Stimulated activated CD4-positive, alpha-beta T cell treated with anti-CD3 and anti-CD28 coated beads, Interleukin-12 subunit alpha, Interleukin-12 subunit beta, amount 100 ng/mL, for 4 hours (primary cell): Measurements from ENCODE around the gene PIGZ.
A peak's percentile ranks its signal among the peaks of the same experiment; 100 is the strongest.

Experiments used
- DNase-seq: peaks from one replicate; pipeline ENCODE4 v3.0.0-alpha.2; 2020

The PIGZ gene

GRCh38 chr3:196976941-196977340 lies 8.3 kb upstream of the PIGZ start:
- DNase-seq: no peak

- DNase-seq: no peak
Measured at GRCh38 chr3:196975349-196975748, 6.7 kb upstream of the PIGZ start.

DNA sequence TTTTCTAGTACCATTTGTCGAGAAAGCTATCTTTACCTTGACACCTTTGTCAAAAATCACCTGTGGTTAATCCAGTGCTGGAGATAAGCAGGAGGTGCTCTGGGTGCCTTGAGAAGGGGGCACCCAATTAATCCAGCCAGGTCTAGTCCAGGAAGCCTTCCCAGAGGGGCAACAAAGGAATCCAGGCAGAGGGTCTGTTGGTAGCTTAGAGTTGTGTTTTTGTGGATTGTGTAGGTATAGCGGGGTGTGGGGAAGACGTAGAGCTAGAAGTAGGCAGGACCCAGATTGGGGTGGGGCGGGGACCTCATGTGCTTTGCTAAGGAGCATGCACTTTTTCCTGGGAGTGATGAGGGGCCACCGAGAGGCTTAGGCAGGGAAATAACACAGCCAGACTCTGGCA lies 6.0 kb upstream of the PIGZ start:
- DNase-seq: no peak

GRCh38 chr3:196971094-196971698 lies 2.6 kb upstream of the PIGZ start:
- DNase-seq: no peak

GRCh38 chr3:196970547-196971093 lies 2.0 kb upstream of the PIGZ start:
- DNase-seq: no peak

DNA sequence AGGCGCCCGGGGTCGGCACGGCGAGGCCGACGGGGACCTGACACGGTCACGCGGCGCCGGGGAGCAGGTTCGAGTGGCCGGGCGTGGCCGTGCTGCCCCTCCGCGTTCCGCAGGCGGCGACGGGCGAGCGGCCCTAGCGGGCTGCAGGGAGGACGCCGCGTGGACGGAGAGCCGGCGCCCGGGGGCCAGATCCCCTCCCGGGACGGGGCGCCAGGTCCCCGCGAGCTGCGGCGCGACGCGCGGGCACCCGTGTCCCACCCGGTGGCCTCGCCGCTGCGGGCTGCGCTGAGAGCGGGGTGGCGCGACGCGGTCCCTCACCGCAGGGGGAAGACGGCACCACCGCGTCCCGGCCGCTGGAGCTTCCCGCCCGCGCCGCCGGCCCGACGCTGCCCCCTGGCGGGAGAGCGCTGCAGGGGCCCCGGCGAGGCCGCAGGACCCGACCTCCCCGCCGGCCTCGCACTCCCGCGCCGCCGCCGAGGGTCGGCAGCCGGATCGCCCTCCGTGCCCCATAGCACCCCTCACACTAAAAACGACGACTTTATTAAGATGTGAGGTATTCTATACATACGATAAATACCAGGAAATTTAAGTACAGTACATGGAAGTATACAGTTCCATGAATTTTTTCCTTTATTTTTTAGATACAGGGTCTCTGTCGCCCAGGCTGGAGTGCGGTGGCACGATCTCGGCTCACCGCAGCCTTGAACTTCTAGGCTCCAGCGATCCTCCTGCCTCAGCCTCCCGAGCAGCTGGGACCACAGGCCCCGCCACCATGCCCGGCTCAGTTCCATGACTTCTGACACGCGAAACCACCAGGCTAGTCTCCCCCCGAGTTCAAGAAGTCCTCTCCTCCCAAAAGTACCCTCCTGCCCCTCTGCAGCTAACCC lies 1.3 kb upstream of the PIGZ start:
- peak; percentile 71 for DNase-seq

GRCh38 chr3:196969134-196969659 lies 564 bp upstream of the PIGZ start:
- peak; percentile 45 for DNase-seq

- no peak for DNase-seq
Measured at GRCh38 chr3:196967412-196968232, 1.0 kb downstream of the PIGZ start.

- no peak for DNase-seq
Measured at GRCh38 chr3:196966526-196967401, 1.9 kb downstream of the PIGZ start.

- DNase-seq: no peak
Measured at GRCh38 chr3:196965804-196966173, 2.8 kb downstream of the PIGZ start.

DNA sequence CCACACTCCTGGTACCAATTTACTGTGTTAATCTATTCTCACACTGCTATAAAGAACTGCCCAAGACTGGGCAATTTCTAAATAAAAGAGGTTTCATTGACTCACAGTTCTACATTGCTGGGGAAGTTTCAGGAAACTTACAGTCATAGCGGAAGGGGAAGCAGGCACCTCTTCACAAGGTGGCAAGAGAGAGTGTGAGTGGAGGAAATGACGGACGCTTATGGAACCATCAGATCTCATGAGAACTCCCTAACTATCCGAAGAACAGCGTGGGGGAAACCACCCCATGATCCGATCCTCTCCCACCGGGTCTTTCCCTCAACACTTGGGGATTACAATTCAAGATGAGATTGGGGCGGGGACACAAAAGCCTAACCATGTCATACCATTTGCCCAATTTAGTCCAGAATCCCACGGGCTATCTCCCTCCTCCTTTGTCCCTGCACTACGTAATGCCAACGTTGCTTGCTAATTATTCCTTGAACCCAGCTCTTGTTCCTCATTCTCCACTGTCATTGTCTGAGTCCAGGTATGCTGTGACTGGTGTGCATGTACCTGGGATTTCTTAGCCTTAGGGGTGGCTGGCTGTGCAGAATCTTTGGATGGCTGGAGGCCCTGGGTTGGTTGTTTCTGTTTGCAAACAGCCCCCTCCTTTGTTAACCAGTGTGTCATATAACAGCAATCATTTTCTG lies 3.4 kb downstream of the PIGZ start:
- no peak for DNase-seq

DNA sequence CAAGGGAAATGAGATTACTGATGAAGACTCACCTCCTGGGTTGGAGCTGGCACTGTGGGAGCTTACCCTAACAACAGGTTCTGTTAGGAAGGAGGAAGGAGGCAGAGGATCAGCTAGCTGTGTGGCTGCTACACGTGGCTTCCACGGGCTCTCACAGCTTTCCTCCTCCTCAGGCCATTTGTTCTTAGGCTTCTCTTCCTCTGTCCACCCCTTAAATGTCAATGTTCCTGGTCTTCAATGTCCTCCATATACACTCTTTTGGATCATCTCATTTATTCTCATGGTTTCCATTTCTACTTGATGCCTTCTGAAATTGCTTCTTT lies 5.0 kb downstream of the PIGZ start:
- no peak for DNase-seq

- DNase-seq: no peak
Measured at GRCh38 chr3:196962930-196963630, 5.6 kb downstream of the PIGZ start.

DNA sequence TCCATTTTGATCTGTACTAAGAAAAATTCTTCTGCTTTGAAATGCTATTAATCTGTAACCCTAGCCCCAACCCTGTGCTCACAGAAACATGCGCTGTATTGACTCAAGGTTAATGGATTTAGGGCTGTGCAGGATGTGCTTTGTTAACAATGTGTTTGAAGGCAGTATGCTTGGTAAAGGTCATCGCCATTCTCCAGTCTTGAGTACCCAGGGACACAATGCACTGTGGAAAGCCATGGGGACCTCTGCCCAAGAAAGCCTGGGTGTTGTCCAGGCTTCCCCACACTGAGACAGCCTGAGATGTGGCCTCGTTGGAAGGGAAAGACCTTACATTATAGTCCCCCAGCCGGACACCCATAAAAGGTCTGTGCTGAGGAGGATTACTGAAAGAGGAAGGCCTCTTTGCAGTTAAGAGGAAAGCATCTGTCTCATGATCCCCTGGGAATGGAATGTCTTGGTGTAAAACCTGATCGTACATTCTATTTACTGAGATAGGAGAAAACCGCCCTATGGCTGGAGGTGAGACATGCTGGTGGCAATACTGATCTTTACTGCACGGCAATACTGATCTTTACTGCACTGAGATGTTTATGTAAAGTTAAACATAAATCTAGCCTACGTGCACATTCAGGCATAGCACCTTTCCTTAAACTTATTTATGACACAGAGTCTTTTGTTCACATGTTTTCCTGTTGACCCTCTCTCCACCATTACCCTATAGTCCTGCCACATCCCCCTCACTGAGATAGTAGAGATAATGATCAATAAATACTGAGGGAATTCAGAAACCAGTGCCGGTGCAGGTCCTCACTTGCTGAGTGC lies 6.3 kb downstream of the PIGZ start:
- no peak for DNase-seq

- no peak for DNase-seq
Measured at GRCh38 chr3:196954832-196955231, 13.8 kb downstream of the PIGZ start.

- no peak for DNase-seq
Measured at GRCh38 chr3:196951371-196951770, 17.3 kb downstream of the PIGZ start.

- DNase-seq: no peak
Measured at GRCh38 chr3:196949750-196950149, 18.9 kb downstream of the PIGZ start.

DNA sequence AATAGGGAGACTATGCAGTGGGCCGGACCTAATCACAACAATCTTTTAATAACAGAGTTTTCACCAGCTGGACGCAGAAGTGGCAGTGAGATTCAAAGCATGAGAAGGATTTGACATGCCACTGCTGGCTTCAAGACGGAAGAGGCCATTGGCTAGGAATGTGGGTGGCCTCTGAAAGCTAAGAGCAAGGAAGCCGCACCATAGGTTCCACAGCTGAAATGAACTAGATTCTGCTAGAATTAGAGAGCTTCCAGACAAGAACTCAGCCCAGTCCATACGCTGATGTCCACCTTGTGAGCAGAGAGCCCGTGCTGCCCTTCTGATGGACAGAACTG lies 19.4 kb downstream of the PIGZ start:
- DNase-seq: no peak

- DNase-seq: no peak
Measured at GRCh38 chr3:196948442-196949284, 20.0 kb downstream of the PIGZ start.
